ENCODE measurements around the gene SAT1. TPM values are rescaled to one million over a fixed set of nuclear protein-coding genes. Genes with fewer than 3 reads are reported as not detected.

The SAT1 gene
- total and polyA plus RNA-seq, 12 donors = 73.5 to 884 (median 114) TPM

- Histone ChIP-seq H3K4me3 (no peak overlapping the region), H3K36me3 (no peaks in the 10 kb centered on the region), H3K27me3 (no peaks in the 10 kb centered on the region), H3K27ac (no peak overlapping the region), H3K4me1 (peaks cover 0 to 5% (median 0%) of the 10 kb centered on the region in 9 donors), H3K9me3 (no peaks in the 10 kb centered on the region)
- WGBS, 2 donors = 0 to 3% methylated on average over 4 of the region's 4 CpGs
- DNase-seq (peak; percentile 22 to 44), ATAC-seq (peak in 1 of 8 donors; percentile 31)
- intact Hi-C loops (cut with DNase I) = loop anchor here in 7 of 10 donors (1.0 to 10.0 kb wide), 3 partner anchors 145 to 149 kb away; partner anchors contain the start of genes APOO (in 5 of the 7) and CXorf58 (in 5 of the 7)
- TF ChIP-seq, protein P1, sequence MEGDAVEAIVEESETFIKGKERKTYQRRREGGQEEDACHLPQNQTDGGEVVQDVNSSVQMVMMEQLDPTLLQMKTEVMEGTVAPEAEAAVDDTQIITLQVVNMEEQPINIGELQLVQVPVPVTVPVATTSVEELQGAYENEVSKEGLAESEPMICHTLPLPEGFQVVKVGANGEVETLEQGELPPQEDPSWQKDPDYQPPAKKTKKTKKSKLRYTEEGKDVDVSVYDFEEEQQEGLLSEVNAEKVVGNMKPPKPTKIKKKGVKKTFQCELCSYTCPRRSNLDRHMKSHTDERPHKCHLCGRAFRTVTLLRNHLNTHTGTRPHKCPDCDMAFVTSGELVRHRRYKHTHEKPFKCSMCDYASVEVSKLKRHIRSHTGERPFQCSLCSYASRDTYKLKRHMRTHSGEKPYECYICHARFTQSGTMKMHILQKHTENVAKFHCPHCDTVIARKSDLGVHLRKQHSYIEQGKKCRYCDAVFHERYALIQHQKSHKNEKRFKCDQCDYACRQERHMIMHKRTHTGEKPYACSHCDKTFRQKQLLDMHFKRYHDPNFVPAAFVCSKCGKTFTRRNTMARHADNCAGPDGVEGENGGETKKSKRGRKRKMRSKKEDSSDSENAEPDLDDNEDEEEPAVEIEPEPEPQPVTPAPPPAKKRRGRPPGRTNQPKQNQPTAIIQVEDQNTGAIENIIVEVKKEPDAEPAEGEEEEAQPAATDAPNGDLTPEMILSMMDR (IDR thresholded peaks at IDR 0.05) = peak in 8 of 9 donors; percentile 30 to 62 (median 54)
Observed at GRCh38 chrX:23756165-23756564, 26.8 kb upstream of the SAT1 start.

GRCh38 chrX:23759821-23760220 lies 23.2 kb upstream of the SAT1 start:
- H3K27me3 ChIP-seq = no peaks in the 10 kb centered on the region
- intact Hi-C loops (cut with DNase I) = loop anchor here in 6 of 10 donors (5.0 to 10.0 kb wide), 2 partner anchors 142 to 145 kb away; partner anchors contain the start of genes APOO (in 5 of the 6) and CXorf58 (in 5 of the 6)

GRCh38 chrX:23764188-23764984 lies 18.6 kb upstream of the SAT1 start:
- no peaks in the 10 kb centered on the region for H3K4me1 ChIP-seq
- WGBS, 2 donors = 79 to 91% methylated on average over 4 of the region's 4 CpGs
- no peaks in the 10 kb centered on the region for H3K36me3 ChIP-seq
- ATAC-seq = no peak
- DNase-seq = no peak
- no peaks in the 10 kb centered on the region for H3K9me3 ChIP-seq
- H3K27me3 ChIP-seq = no peaks in the 10 kb centered on the region
- TF ChIP-seq, protein P1 (IDR thresholded peaks at IDR 0.05) = no peak
- H3K4me3 ChIP-seq = no peak overlapping the region
- no peak overlapping the region for H3K27ac ChIP-seq
- intact Hi-C loops (cut with DNase I) = no loop called here

More at GRCh38 chrX:23759821-23760220, 23.2 kb upstream of the SAT1 start:
- TF ChIP-seq, protein P1 (IDR thresholded peaks at IDR 0.05) = no peak
- ATAC-seq = no peak
- Histone ChIP-seq H3K27ac (no peak overlapping the region), H3K4me3 (no peak overlapping the region), H3K9me3 (no peaks in the 10 kb centered on the region), H3K36me3 (no peaks in the 10 kb centered on the region), H3K4me1 (peaks cover 0 to 5% (median 0%) of the 10 kb centered on the region in 9 donors)
- no peak for DNase-seq
- WGBS, 2 donors = 84 to 90% methylated on average over 2 of the region's 2 CpGs

DNA sequence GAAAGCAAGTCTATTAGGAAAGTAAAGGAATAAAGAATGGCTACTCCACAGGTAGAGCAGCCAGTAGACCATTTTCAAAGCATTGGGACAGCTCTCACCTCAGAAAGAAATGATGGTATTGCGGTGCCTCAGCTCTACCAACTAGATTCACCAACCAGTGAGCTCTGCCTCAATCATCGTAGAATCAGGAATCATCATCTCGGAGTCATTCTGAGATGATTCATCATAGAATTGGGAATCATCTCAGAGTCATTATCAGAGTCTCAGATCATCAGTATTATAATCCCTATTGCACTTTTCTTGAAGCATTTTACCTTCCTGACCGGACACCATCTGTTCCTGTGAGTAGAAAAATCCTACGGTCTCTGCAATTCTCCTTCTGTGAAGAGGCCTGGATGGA lies 17.5 kb upstream of the SAT1 start:
- ATAC-seq = no peak
- TF ChIP-seq, protein P1 (IDR thresholded peaks at IDR 0.05) = no peak
- Histone ChIP-seq H3K4me1 (no peaks in the 10 kb centered on the region), H3K9me3 (no peaks in the 10 kb centered on the region), H3K36me3 (no peaks in the 10 kb centered on the region), H3K27me3 (no peaks in the 10 kb centered on the region), H3K27ac (no peak overlapping the region), H3K4me3 (no peak overlapping the region)
- DNase-seq = no peak
- intact Hi-C loops (cut with DNase I) = no loop called here
- WGBS, 2 donors = 70 to 73% methylated on average over 5 of the region's 5 CpGs
